HG03280 (cell line): Measurements from ENCODE around the gene RAB5IF.
"Not testable (repeated sequence)": the region's sequence is repeated elsewhere in the genome, so short reads cannot be mapped to it uniquely, and the experiment has no call there.

Experiments used
- ATAC-seq: cut with Tn5 transposase; IDR thresholded peaks from one replicate; pipeline ENCODE4 v1.9.1; 2021; ENCODE audit warnings: mild to moderate bottlenecking, moderate library complexity; ENCODE audit not compliant: unreplicated experiment

RAB5IF gene

GRCh38 chr20:36585410-36586125 is 20.0 kb upstream of the RAB5IF start:
- ATAC-seq = no peak

GRCh38 chr20:36587388-36588070 is 18.1 kb upstream of the RAB5IF start:
- ATAC-seq = no peak

DNA sequence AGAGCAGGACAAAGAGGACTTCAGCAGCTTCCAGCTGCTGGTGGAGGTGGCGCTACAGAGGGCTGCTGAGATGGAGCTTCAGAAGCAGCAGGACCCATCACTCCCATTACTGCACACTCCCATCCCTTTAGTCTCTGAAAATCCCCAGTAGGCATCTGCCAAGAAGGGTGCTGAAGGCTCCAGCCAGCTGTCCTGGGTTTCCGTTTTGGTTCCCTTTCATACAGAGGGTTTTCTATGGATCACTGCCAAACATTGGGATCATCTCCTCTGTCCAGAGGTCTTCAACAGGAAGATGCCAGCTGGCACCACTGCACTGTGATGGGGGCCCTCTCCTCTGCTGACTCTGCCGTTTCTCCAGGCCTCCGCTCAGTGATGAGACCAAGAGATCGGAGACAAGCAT is 14.3 kb upstream of the RAB5IF start:
- no peak for ATAC-seq

DNA sequence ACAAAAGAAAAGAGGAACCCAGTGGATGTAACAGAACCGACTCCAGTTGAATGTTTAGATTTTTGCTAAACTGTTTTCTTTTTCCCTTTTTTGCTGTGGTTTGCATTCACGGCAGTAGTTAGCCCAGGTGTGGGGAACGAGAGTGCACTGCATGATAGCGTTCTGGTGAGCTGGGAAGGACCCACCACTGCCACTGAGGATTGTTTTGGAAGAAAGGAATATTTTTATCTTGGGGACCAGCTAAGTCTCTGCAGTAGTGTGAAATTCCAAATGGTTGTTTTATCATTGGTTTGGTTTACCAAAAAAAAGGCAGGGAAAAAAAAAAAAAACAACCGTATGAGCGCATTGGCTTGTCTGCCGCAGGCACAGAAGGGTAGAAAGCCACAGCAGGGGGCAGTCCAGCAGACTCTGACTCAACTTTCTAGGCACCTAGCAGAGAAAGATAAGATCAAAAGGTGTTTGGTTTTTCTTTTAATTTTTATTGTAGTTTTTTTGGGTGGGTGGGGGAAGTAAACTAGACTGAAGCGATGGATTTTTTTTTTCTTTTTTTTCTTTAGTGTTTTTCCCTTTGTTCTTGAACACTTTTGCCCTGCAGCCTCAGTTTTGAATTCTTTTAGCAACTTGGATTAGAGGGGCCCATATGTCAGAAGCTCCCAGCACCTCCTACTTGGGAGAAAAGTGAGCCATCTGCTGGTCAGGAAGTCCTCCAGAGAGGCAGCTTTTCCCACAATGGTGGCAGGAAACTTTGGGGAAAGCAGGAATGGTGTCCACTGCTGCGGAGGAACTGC is 13.5 kb upstream of the RAB5IF start:
- no peak for ATAC-seq

GRCh38 chr20:36593347-36593929 is 12.1 kb upstream of the RAB5IF start:
- ATAC-seq = no peak

DNA sequence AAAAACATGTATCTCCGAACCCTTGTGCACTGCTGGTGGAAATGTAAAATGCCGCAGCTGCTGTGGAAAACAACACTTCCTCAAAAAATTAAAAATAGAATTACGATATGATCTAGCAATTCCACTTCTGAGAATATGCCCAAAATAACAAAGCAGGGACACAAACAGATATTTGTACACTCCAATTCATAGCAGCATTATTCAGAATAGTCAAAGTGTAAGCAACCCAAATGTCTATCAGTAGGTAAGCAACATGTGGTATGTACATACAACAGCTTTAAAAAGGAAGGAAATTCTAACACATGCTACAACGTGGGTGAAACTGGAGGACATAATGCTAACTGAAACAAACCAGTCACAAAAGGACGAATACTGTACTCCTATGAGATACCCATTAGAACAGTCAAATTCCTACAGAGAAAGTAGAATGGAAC is 5.7 kb upstream of the RAB5IF start:
- ATAC-seq = no peak

DNA sequence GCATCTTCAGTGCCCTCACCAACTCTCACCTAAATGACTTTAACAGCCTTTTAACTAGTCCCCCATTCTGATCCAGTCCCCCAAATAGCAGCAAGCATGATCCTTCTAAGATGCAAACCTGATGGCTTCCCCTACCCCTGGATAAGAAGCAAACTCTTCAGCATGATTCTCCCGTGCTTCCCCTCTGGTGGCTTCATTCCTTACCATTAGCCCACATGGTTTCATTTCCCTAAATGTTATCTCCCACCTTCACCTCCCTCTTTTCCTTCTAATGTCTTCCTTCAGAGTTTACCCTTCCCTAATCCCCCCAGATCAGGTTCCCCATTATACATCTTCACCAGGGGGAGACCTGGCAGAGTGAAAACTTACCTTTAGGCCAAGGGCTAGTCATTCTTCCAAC is 4.0 kb upstream of the RAB5IF start:
- ATAC-seq = no peak

DNA sequence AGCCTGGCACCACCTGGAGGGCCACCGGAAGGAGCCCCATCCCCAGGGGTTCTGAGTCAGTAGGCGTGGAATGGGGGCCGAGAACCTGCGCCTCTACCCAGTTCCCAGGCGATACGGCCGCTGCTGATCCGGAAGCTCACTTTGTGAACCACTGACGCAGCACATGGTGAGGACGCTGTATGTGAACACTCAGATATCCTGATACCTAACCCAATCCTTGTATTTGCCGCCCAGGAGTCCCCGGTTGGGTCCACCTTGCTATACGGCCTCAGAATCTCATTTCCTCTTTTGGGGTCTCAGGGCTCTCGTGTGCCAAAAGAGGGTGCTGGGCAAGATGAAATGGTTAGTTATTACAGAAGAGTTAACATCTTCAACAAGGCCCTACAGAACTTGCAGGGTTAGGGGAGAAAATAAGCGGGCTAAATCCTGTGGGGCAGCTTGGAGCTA is 604 bp upstream of the RAB5IF start:
- ATAC-seq = peak; percentile 29

- ATAC-seq = peak; percentile 7
These were observed 833 bp downstream of the RAB5IF start for GRCh38 chr20:36606158-36607066.

GRCh38 chr20:36607586-36608387 is 2.2 kb downstream of the RAB5IF start:
- no peak for ATAC-seq

DNA sequence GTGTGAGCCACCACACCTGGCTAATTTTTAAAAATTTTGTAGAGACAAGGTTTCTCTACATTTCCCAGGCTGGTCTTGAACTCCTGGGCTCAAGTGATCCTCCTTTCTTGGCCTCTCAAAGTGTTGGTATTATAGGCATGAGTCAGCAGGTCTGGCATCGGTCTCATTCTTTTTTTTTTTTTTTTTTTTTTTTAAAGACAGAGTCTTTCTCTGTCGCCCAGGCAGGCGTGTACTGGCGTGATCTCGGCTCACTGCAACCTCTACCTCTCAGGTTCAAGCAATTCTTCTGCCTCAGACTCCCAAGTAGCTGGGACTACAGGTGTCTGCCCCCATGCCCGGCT is 2.8 kb downstream of the RAB5IF start:
- ATAC-seq = not testable (repeated sequence)

GRCh38 chr20:36611625-36612024 is 6.0 kb downstream of the RAB5IF start:
- ATAC-seq = no peak

GRCh38 chr20:36613974-36614373 is 8.4 kb downstream of the RAB5IF start:
- no peak for ATAC-seq

- ATAC-seq = no peak
These were observed 9.4 kb downstream of the RAB5IF start for GRCh38 chr20:36614781-36615557.

GRCh38 chr20:36620917-36621316 is 15.3 kb downstream of the RAB5IF start:
- ATAC-seq = no peak

GRCh38 chr20:36623444-36623843 is 17.9 kb downstream of the RAB5IF start:
- ATAC-seq = no peak

DNA sequence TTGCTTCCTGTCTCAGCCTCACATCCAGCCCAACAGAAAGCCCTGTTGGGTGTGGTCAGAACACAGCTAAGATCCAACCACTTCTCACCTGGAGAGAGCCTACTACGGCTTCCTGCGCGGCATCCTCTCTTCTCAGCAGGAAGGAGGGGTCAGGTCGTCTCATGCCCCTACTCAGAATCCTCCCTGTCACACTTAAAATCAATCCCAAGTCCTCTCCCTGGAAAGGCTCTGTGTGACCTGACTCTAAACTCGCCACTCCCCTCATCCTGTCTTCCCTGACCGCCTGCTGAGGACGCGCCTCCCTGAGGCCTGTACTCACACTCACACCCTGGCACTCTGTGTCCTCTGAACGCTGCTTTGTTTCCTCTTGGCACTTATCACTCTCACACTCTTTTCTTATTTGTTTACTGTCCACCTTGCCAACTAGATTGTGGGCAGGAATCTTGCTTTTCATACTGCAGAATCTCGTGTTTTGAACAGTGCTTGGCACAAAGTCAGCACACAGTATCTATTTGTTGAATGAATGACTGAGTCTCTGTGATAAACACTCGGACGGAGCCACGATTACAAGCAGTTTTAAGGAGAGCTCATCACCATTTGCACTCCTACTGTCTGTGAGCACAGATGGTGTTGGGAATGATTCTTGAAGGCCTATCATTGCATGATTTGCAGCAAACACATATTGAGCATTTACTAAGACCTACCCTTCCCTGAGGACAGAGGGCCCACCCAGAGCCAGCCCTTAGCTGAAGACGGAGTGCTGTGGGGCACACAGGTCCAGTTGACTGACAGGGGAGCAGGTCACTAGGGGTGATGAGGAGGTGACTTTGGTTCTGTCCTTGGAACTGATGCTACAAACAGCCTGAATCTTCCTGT is 18.7 kb downstream of the RAB5IF start:
- ATAC-seq = no peak

DNA sequence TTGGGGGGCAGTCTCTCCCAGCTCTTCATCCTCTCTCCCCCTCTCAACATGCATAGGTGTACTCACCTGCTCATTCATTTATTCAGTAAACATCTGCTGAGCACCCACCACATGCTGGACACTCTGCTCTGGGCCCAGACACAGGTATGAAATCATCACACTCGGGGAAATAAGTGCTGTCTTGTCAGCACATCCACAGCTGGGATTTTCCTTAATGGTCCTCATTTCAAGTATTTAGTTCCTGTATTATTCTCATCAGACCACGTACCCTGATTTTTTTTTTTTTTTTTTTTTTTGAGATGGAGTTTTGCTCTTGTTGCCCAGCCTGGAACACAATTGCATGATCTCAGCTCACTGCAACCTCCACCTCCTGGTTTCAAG is 19.4 kb downstream of the RAB5IF start:
- ATAC-seq = no peak
